SK-N-SH (cell line): Measurements from ENCODE around the gene RASD2. TPM values are rescaled to one million over a fixed set of nuclear protein-coding genes. Genes with fewer than 3 reads are reported as not detected.

Source experiments
- CTCF ChIA-PET: fragments of 300-600, 350-600 bp; formaldehyde crosslinking; extraction: SDS; loops from one replicate; lab custom pipeline; 2021; lab: Yijun Ruan, JAX
- POLR2A ChIA-PET: fragments of 350-600 bp; sonication (Branson Sonifier 250); formaldehyde crosslinking; extraction: SDS; loops from one replicate; lab custom pipeline; 2020; ENCODE audit warnings: antibody characterized with exemption, inconsistent platforms; lab: Yijun Ruan, JAX
- DNase-seq: peaks from one replicate; pipeline ENCODE4 v3.0.0; 2012
- H2AFZ ChIP-seq: fragments of 200-600 bp; sonication (generic); 2 replicates; pipeline ENCODE4 v1.8.1; 2016; ENCODE audit warnings: antibody characterized with exemption, mild to moderate bottlenecking, low read depth
- H3F3A ChIP-seq: fragments of 200-600 bp; sonication (generic); replicated peaks from 2 replicates; pipeline ENCODE3; 2016; ENCODE audit warnings: antibody characterized with exemption, mild to moderate bottlenecking; ENCODE audit not compliant: insufficient read depth
- H3K27ac ChIP-seq, 2 experiments: fragments of 200-500 bp in 1 of 2; fragments of 200-600 bp in 1 of 2; sonication (Bioruptor generic) in 1 of 2; sonication (generic), shearing (Covaris generic) in 1 of 2; 2 replicates each; pipeline versions ENCODE4 v1.5.1 to v1.6.1; 2014 to 2016; ENCODE audit warnings: low read depth in 2 of 2, inconsistent platforms in 1 of 2, low read length in 1 of 2, mild to moderate bottlenecking in 1 of 2, mixed read lengths in 1 of 2
- H3K27me3 ChIP-seq: fragments of 200-600 bp; sonication (generic), shearing (Covaris generic); 2 replicates; pipeline ENCODE4 v1.6.1; 2016; ENCODE audit warnings: mixed run types; ENCODE audit not compliant: insufficient read depth
- H3K36me3 ChIP-seq, 2 experiments: fragments of 200-500 bp in 1 of 2; fragments of 200-600 bp in 1 of 2; sonication (Bioruptor generic) in 1 of 2; sonication (generic) in 1 of 2; replicated peaks in 1 of 2; 2 replicates each; pipeline versions ENCODE3 to v1.5.1; 2014 to 2016; ENCODE audit warnings: low read length in 1 of 2, mild to moderate bottlenecking in 1 of 2; ENCODE audit not compliant: insufficient read depth in 2 of 2, control insufficient read depth in 1 of 2
- H3K4me1 ChIP-seq, 2 experiments: fragments of 200-500 bp in 1 of 2; fragments of 200-600 bp in 1 of 2; sonication (Bioruptor generic) in 1 of 2; sonication (generic), shearing (Covaris generic) in 1 of 2; 2 replicates each; pipeline versions ENCODE4 v1.5.1 to v1.6.1; 2014 to 2016; ENCODE audit warnings: low read depth in 1 of 2, low read length in 1 of 2, mixed run types in 1 of 2; ENCODE audit not compliant: insufficient read depth in 2 of 2, control insufficient read depth in 1 of 2
- H3K4me2 ChIP-seq: fragments of 200-600 bp; sonication (generic), shearing (Covaris generic); 2 replicates; pipeline ENCODE4 v1.6.1; 2017; ENCODE audit warnings: mixed run types
- H3K4me3 ChIP-seq, 2 experiments: fragments of 200-500 bp in 1 of 2; fragments of 200-600 bp in 1 of 2; sonication (Bioruptor generic) in 1 of 2; sonication (generic), shearing (Covaris generic) in 1 of 2; 2 replicates each; pipeline versions ENCODE4 v1.5.1 to v1.8.1; 2014 to 2016; ENCODE audit warnings: low read depth in 2 of 2, inconsistent platforms in 1 of 2, low read length in 1 of 2, mild to moderate bottlenecking in 1 of 2, mixed read lengths in 1 of 2, moderate library complexity in 1 of 2
- H3K79me2 ChIP-seq: fragments of 200-600 bp; sonication (generic); 2 replicates; pipeline ENCODE4 v1.8.1; 2017; ENCODE audit warnings: mild to moderate bottlenecking; ENCODE audit not compliant: insufficient read depth
- H3K9ac ChIP-seq: fragments of 200-600 bp; sonication (generic); 2 replicates; pipeline ENCODE4 v1.6.1; 2017; ENCODE audit warnings: mixed run types
- H3K9me2 ChIP-seq: fragments of 200-600 bp; sonication (generic); 2 replicates; pipeline ENCODE4 v1.6.1; 2017; ENCODE audit warnings: mixed run types
- H3K9me3 ChIP-seq: fragments of 200-600 bp; sonication (generic); 2 replicates; pipeline ENCODE4 v1.6.1; 2017; ENCODE audit warnings: mixed run types, mild to moderate bottlenecking, moderate library complexity
- H4K20me1 ChIP-seq: fragments of 200-600 bp; sonication (generic); 2 replicates; pipeline ENCODE4 v1.6.1; 2017; ENCODE audit warnings: mild to moderate bottlenecking, mixed run types; ENCODE audit not compliant: insufficient read depth
- ELF1 ChIP-seq: IDR thresholded peaks from 2 replicates; pipeline ENCODE4 v1.4.0; 2012
- EZH2phosphoT487 ChIP-seq: fragments of 200-600 bp; sonication (generic); IDR thresholded peaks from 2 replicates; pipeline ENCODE4 v1.6.1; 2017; ENCODE audit warnings: low read depth, mixed run types, mild to moderate bottlenecking, antibody characterized with exemption, moderate library complexity, borderline replicate concordance
- FOSL2 ChIP-seq: IDR thresholded peaks from 2 replicates; pipeline ENCODE4 v1.4.0; 2012; ENCODE audit warnings: low read depth, mild to moderate bottlenecking, moderate library complexity, borderline replicate concordance
- GATA2 ChIP-seq: sonication (generic); formaldehyde crosslinking; IDR thresholded peaks from 2 replicates; pipeline ENCODE4 v1.5.0; 2020; ENCODE audit warnings: mild to moderate bottlenecking, missing genetic modification reagents
- IRF3 ChIP-seq: fragments of 150-350 bp; IDR thresholded peaks from 2 replicates; pipeline ENCODE4 v1.6.1; 2016; ENCODE audit warnings: mild to moderate bottlenecking, low read depth, low read length
- MEF2A ChIP-seq: IDR thresholded peaks from 2 replicates; pipeline ENCODE4 v1.4.0; 2012; ENCODE audit warnings: low read depth, borderline replicate concordance
- MXI1 ChIP-seq: IDR thresholded peaks from 2 replicates; pipeline ENCODE4 v1.6.1; 2012; ENCODE audit warnings: mild to moderate bottlenecking, low read depth, low read length, improper control_type of control experiment
- PBX3 ChIP-seq: IDR thresholded peaks from 2 replicates; pipeline ENCODE4; 2012
- RAD21 ChIP-seq: IDR thresholded peaks from 2 replicates; pipeline ENCODE4 v1.6.1; 2012; ENCODE audit warnings: mild to moderate bottlenecking, low read length
- RCOR1 ChIP-seq: fragments of 150-350 bp; IDR thresholded peaks from 2 replicates; pipeline ENCODE4 v1.6.1; 2017; ENCODE audit warnings: antibody characterized with exemption, low read length
- RFX5 ChIP-seq: IDR thresholded peaks from 2 replicates; pipeline ENCODE4 v1.6.1; 2012; ENCODE audit warnings: mild to moderate bottlenecking, improper control_type of control experiment, low read length
- RXRA ChIP-seq: IDR thresholded peaks from 2 replicates; pipeline ENCODE4 v1.4.0; 2012; ENCODE audit warnings: low read depth, mild to moderate bottlenecking, borderline replicate concordance
- TAF1 ChIP-seq: IDR thresholded peaks from 2 replicates; pipeline ENCODE4 v1.6.1; 2012; ENCODE audit warnings: low read depth, mild to moderate bottlenecking, low read length, moderate library complexity, borderline replicate concordance
- TCF12 ChIP-seq: IDR thresholded peaks from 2 replicates; pipeline ENCODE4 v1.4.0; 2012
- TEAD4 ChIP-seq: IDR thresholded peaks from 2 replicates; pipeline ENCODE4 v1.4.0; 2012; ENCODE audit warnings: mild to moderate bottlenecking, borderline replicate concordance; ENCODE audit not compliant: insufficient read depth
- USF2 ChIP-seq: fragments of 150-350 bp; IDR thresholded peaks from 2 replicates; pipeline ENCODE4 v1.6.1; 2017; ENCODE audit warnings: antibody characterized with exemption, low read length, low read depth, borderline replicate concordance
- YY1 ChIP-seq: IDR thresholded peaks from 2 replicates; pipeline ENCODE4 v1.4.0; 2012; ENCODE audit warnings: low read depth, mild to moderate bottlenecking
- ZBTB33 ChIP-seq: IDR thresholded peaks from 2 replicates; pipeline ENCODE4 v1.4.0; 2012; ENCODE audit warnings: low read depth, borderline replicate concordance
- WGBS: methylation state at CpG from one replicate; pipeline ENCODE4 v1.1.6; 2017; ENCODE audit warnings: low lambda C conversion rate; 5-methylcytosine and 5-hydroxymethylcytosine counted together
- polyA plus RNA-seq, 3 experiments: library from polyadenylated mRNA; depleted of rRNA; stranded (reverse); fragments of >200 nt; gene quantifications; 2 replicates each; pipeline ENCODE4 v1.2.3, GENCODE V29; 2012
- TF ChIP-seq, protein P1 (sequence below): IDR thresholded peaks from 2 replicates; pipeline ENCODE4 v1.6.1; 2012; ENCODE audit warnings: mild to moderate bottlenecking, low read depth, low read length, moderate library complexity
- TF ChIP-seq, protein P2 (sequence below): IDR thresholded peaks from 2 replicates; pipeline ENCODE4 v1.4.0; 2012; ENCODE audit warnings: low read depth

RASD2 gene
- polyA plus RNA-seq, 1 of the 3 experiments (the other 2 are of a cell fraction): 0.30 TPM

GRCh38 chr22:35563211-35563610 lies 22.6 kb downstream of the RASD2 start:
- H2AFZ ChIP-seq: no peak overlapping the region

More at GRCh38 chr22:35563211-35563610, 22.6 kb downstream of the RASD2 start:
- POLR2A ChIA-PET: no interaction called here
- Histone ChIP-seq H3K4me3 (no peak overlapping the region), H3K9me2 (no peaks in the 10 kb centered on the region), H3K27me3 (no peaks in the 10 kb centered on the region), H4K20me1 (no peaks in the 10 kb centered on the region), H3K79me2 (no peaks in the 10 kb centered on the region), H3K36me3 (no peaks in the 10 kb centered on the region), H3K4me2 (no peak overlapping the region), H3K9ac (no peak overlapping the region), H3K4me1 (peaks cover 7 to 37% of the 10 kb centered on the region in 2 experiments; a peak in 3 of 4 replicates), H3K27ac (no peak overlapping the region), H3K9me3 (no peaks in the 10 kb centered on the region), H3F3A (peaks cover 4% of the 10 kb centered on the region)
- CTCF ChIA-PET: interaction anchor here (2.1 to 2.4 kb wide), 2 partner anchors 20 to 132 kb away, joined by 8 to 11 read pairs; no protein-coding TSS in a partner anchor
- WGBS: 96% methylated on average over 7 of the region's 7 CpGs
- no peak for DNase-seq
- TF ChIP-seq FOSL2 (no peak), PBX3 (no peak), GATA2 (CRISPR knock-in tag) (no peak), TCF12 (no peak), ZBTB33 (no peak), RAD21 (no peak), MXI1 (no peak), IRF3 (no peak), RCOR1 (no peak), YY1 (no peak), USF2 (no peak), TEAD4 (no peak), EZH2phosphoT487 (no peak), RFX5 (no peak), MEF2A (no peak), ELF1 (no peak), RXRA (no peak), TAF1 (no peak)
- TF ChIP-seq, protein P1, sequence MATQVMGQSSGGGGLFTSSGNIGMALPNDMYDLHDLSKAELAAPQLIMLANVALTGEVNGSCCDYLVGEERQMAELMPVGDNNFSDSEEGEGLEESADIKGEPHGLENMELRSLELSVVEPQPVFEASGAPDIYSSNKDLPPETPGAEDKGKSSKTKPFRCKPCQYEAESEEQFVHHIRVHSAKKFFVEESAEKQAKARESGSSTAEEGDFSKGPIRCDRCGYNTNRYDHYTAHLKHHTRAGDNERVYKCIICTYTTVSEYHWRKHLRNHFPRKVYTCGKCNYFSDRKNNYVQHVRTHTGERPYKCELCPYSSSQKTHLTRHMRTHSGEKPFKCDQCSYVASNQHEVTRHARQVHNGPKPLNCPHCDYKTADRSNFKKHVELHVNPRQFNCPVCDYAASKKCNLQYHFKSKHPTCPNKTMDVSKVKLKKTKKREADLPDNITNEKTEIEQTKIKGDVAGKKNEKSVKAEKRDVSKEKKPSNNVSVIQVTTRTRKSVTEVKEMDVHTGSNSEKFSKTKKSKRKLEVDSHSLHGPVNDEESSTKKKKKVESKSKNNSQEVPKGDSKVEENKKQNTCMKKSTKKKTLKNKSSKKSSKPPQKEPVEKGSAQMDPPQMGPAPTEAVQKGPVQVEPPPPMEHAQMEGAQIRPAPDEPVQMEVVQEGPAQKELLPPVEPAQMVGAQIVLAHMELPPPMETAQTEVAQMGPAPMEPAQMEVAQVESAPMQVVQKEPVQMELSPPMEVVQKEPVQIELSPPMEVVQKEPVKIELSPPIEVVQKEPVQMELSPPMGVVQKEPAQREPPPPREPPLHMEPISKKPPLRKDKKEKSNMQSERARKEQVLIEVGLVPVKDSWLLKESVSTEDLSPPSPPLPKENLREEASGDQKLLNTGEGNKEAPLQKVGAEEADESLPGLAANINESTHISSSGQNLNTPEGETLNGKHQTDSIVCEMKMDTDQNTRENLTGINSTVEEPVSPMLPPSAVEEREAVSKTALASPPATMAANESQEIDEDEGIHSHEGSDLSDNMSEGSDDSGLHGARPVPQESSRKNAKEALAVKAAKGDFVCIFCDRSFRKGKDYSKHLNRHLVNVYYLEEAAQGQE: no peak
- TF ChIP-seq, protein P2, sequence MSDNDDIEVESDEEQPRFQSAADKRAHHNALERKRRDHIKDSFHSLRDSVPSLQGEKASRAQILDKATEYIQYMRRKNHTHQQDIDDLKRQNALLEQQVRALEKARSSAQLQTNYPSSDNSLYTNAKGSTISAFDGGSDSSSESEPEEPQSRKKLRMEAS: no peak
